ENCODE results near the gene GALNTL6. TPM values are rescaled to one million over a fixed set of nuclear protein-coding genes. Genes with fewer than 3 reads are reported as not detected.

GALNTL6 gene
- polyA plus RNA-seq, 1 donor (not counting 4 experiments of a cell fraction or from before 2014, with no cell fraction given): not detected

DNA sequence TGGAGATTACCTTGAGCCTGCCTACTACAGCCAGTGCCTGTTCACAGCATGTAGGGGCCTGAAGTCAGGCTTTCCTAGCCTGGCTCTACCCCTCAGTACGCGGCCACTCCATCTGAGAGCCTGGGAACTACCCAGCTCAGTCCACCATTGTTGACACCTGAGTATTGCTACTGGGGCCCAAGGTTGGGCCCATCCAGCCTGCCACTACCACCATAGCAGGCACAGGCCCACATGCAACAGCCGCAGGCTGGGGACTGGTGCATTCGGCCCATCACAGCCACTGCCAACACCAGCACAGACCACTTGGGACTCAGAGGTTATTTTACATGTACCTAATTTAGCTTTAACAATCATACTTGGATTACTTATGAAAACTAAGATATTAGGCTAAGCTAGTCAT lies 314.0 kb downstream of the GALNTL6 start:
- no peaks in the 10 kb centered on the region for H3K79me2 ChIP-seq (ENCODE audit: control insufficient read depth, insufficient read depth, low read length)
- H3K9me3 ChIP-seq (ENCODE audit: control insufficient read depth, low read depth, low read length): no peaks in the 10 kb centered on the region
- TF ChIP-seq EZH2 (IDR thresholded peaks at IDR 0.05; ENCODE audit: low read length): no peak
- no peak for TF ChIP-seq CTCF (optimal IDR thresholded peaks at IDR 0.05 in 1 of 3, IDR thresholded peaks at IDR 0.05 in 1 of 3, conservative IDR thresholded peaks at IDR 0.05 in 1 of 3; ENCODE audit: extremely low read depth in 1 of 3, insufficient read depth in 2 of 3, low read length in 3 of 3)
- no peaks in the 10 kb centered on the region for H3K9me1 ChIP-seq (ENCODE audit: control insufficient read depth, extremely low read depth, insufficient read depth, low read length)
- no peak overlapping the region for H3K9ac ChIP-seq (ENCODE audit: control insufficient read depth, extremely low read depth, insufficient read depth, low read length)
- dilution Hi-C loops (cut with MboI; ENCODE audit: extremely low pct_ligation_motif_present, low sequenced_read_pairs): no loop called here
- no peaks in the 10 kb centered on the region for H3K27me3 ChIP-seq (ENCODE audit: control insufficient read depth, extremely low read depth, insufficient read depth, low read length)
- no peaks in the 10 kb centered on the region for H3K4me1 ChIP-seq (ENCODE audit: control insufficient read depth, extremely low read depth, insufficient read depth, low read length)
- DNase-seq (ENCODE audit: low read depth, low spot score) (no peak), FAIRE-seq (no peak)
- H3K36me3 ChIP-seq (ENCODE audit: control insufficient read depth in 2 of 2, extremely low read depth in 1 of 2, insufficient read depth in 2 of 2, low read length in 2 of 2): no peaks in the 10 kb centered on the region
- H4K20me1 ChIP-seq (ENCODE audit: control insufficient read depth, extremely low read depth, insufficient read depth, low read length): no peaks in the 10 kb centered on the region
- no peak overlapping the region for H3K4me3 ChIP-seq (ENCODE audit: control insufficient read depth in 2 of 3, extremely low read depth in 1 of 3, insufficient read depth in 2 of 3, low read depth in 1 of 3, low read length in 3 of 3)
- H3K27ac ChIP-seq (ENCODE audit: control insufficient read depth, insufficient read depth, low read length): no peak overlapping the region
- H3K4me2 ChIP-seq (ENCODE audit: control insufficient read depth, extremely low read depth, insufficient read depth, low read depth, low read length): no peak overlapping the region
- no peak overlapping the region for H2AFZ ChIP-seq (ENCODE audit: control insufficient read depth, low read length)

- Histone ChIP-seq H3K36me3 (ENCODE audit: control insufficient read depth in 2 of 2, extremely low read depth in 1 of 2, insufficient read depth in 2 of 2, low read length in 2 of 2) (no peaks in the 10 kb centered on the region), H3K4me1 (ENCODE audit: control insufficient read depth, extremely low read depth, insufficient read depth, low read length) (no peaks in the 10 kb centered on the region), H3K9ac (ENCODE audit: control insufficient read depth, extremely low read depth, insufficient read depth, low read length) (no peak overlapping the region), H3K4me2 (ENCODE audit: control insufficient read depth, extremely low read depth, insufficient read depth, low read depth, low read length) (no peak overlapping the region), H2AFZ (ENCODE audit: control insufficient read depth, low read length) (no peak overlapping the region), H3K9me1 (ENCODE audit: control insufficient read depth, extremely low read depth, insufficient read depth, low read length) (no peaks in the 10 kb centered on the region), H3K27me3 (ENCODE audit: control insufficient read depth, extremely low read depth, insufficient read depth, low read length) (no peaks in the 10 kb centered on the region), H3K9me3 (ENCODE audit: control insufficient read depth, low read depth, low read length) (no peaks in the 10 kb centered on the region), H3K79me2 (ENCODE audit: control insufficient read depth, insufficient read depth, low read length) (no peaks in the 10 kb centered on the region), H3K4me3 (ENCODE audit: control insufficient read depth in 2 of 3, extremely low read depth in 1 of 3, insufficient read depth in 2 of 3, low read depth in 1 of 3, low read length in 3 of 3) (no peak overlapping the region), H3K27ac (ENCODE audit: control insufficient read depth, insufficient read depth, low read length) (no peak overlapping the region), H4K20me1 (ENCODE audit: control insufficient read depth, extremely low read depth, insufficient read depth, low read length) (no peaks in the 10 kb centered on the region)
- FAIRE-seq: no peak
- dilution Hi-C loops (cut with MboI; ENCODE audit: extremely low pct_ligation_motif_present, low sequenced_read_pairs): no loop called here
- no peak for DNase-seq (ENCODE audit: low read depth, low spot score)
- TF ChIP-seq EZH2 (IDR thresholded peaks at IDR 0.05; ENCODE audit: low read length) (no peak), CTCF (optimal IDR thresholded peaks at IDR 0.05 in 1 of 3, IDR thresholded peaks at IDR 0.05 in 1 of 3, conservative IDR thresholded peaks at IDR 0.05 in 1 of 3; ENCODE audit: extremely low read depth in 1 of 3, insufficient read depth in 2 of 3, low read length in 3 of 3) (no peak)
Measured at GRCh38 chr4:172129593-172129992, 316.4 kb downstream of the GALNTL6 start.

All from keratinocyte (primary cell).